SK-N-DZ (cell line): Measurements from ENCODE around the gene CELSR3.

ENCODE experiments used
- DNase-seq: peaks from one replicate; pipeline ENCODE4 v3.0.0-alpha.2; 2015; ENCODE audit warnings: low spot score

CELSR3 gene

GRCh38 chr3:48661501-48662144, 1.1 kb downstream of the CELSR3 start:
- no peak for DNase-seq

GRCh38 chr3:48660800-48661400, 1.8 kb downstream of the CELSR3 start:
- DNase-seq: no peak

GRCh38 chr3:48656841-48657281, 5.8 kb downstream of the CELSR3 start:
- no peak for DNase-seq

DNA sequence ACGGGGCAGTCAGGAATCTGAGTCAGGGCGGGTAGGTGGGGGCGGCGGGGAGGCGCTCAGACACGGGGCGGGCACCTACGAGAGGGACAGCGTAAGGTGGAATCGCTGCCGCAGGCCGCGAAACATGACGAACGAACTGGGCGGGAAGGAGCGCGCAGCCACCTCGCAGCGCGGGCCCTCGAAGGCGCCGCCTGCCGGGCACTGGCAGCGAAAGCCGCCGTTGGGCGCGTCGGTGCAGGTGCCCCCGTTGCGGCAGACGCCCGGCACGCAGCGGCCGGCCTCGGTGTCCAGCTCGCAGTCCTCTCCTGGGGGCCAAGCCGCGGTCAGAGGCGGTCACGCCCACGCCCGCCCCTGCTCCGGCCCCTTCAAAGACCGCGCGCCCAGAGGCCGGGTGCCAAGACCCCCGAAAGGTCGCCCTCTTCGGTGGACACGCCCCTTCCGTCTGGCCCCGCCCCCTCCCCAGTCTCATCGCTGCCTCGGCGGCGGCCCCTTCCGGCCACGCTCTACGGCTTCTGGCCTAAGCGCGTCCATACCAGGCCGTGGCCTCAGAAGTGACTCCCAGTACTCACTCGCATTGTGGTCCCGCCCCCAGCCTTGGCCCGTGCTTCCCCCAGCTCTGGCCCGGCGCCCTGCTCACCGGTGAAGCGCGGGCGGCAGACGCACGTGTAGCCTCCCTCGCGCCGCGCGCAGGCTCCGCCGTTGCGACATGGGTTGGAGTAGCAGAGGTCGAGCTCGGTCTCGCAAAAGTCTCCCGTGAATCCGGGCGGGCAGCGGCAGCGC, 6.4 kb downstream of the CELSR3 start:
- DNase-seq: no peak

DNA sequence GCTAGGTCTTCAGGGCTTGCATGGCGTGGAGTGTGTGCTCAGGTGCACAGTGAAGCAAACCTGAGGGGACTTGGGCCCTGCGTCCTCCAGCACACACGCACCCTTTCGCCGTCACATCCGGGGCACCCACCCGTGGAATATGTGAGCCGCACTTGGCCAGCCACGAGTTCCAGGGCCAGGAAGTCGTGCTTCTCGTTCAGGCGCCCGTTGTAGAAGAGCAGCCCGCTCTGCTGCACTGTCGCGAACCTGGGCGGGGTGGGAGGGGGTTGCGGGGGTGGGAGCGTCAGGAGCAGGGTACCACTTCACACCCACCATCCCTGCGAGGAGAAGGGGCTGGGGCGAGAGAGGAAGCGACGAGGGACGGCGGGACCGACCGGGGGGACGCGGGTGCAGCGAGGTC, 7.1 kb downstream of the CELSR3 start:
- no peak for DNase-seq

DNA sequence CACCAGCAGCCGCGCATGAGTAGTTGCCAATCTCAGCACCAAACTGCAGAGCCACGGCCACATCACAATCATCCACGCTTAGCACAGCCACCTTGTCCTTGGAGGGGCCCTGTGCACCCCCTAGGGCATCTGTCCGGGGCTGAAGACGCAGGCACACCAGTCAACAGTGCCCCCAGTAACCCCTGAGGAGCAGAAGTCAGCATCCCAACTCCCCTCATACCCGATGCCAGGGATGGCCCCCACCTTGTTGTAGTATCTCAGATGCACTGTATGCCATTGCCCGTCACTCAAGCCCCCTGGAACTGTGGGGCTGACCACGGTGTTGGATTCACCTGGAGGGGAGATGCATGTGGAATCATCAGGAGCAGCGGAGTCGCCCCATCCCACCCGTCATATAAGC, 7.6 kb downstream of the CELSR3 start:
- no peak for DNase-seq

- no peak for DNase-seq
These were observed 9.6 kb downstream of the CELSR3 start for GRCh38 chr3:48652923-48653715.

DNA sequence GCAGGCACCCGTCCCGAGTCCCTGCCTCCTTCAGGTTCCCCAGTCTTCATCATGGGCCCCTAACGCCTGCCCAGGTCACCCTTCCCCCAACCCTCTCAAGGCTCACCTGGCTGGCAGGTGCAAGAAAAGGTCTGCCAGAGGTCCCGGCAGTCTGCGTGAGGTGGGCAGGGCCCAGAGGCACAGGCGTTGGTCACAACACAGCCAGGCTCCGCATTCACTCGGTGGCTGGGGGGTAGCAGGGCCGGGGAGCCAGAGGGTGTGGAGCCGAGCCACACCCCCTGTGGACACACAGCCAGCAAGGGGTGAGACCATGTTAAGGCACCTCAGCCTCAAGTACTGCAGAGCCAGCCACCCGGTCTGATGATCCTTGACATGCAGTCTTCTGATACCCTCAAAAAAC, 10.9 kb downstream of the CELSR3 start:
- no peak for DNase-seq

DNA sequence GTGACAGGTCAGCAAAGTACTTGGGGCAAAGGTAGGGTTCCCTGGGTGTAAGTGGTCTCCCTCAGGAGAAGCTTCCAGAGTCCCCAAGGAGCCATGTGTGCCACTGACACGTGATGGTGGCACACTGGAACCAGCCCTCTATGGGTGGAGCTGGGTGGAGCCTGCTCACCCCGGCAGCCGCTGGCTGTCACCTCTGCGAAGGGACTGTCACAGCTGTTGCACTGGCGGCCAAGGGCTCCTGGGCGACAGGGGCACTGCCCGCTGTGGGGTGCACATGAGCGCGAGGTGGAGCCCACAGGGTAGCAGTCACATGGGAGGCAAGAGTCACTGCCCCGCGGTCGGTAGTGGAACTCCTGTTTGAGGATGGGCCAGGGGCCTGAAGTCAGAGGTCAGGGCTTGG, 12.0 kb downstream of the CELSR3 start:
- DNase-seq: no peak

DNA sequence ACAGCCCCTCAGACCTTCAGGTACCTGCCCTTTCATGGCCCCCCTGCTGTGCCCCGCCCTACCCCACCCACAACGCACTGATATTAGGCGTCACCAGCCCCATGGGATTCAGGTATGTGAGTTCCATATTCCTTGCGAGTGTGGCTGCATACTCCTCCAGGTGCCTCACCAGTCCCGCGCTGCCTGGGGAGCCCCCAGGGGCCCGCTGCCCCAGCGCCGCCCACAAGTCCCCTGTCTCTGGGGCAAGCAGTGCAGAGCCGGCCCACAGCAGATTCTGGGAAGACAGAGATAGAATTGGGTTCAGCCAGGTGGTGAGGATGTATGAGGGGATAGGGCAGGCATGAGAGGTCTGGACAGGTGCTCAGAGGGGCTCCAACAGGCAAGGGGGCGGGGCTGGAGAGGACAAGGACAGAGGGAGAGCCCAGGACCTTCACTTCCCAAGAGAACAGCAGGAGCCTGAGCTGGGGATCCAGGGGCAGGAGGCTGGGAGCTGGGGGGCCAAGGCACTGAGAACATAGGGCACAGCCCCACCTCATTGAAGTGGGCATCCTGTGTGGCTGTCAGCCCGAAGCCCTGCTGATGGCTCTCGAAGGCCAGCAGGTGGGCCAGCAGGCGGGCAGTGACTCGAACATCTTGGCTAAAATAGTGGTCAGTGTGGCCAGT, 14.4 kb downstream of the CELSR3 start:
- no peak for DNase-seq

DNA sequence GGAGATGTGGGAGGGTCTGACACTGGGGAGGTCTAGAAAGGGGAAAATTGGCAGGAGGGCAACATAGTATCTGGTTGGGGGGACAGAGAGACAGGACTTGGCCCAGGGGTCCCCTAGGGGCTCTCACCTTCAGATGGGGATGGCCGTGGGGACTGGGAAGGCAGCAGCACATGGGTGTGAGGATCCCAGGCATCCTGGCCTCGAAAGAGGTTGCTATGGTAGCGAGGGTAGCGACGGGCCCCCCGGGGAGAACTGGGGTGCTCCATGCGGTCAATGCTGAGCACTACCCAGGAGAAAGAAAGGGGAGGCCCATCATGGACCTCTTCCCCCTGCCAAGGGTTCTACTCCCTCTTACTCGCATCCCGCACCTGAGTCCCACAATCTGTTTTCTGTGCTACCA, 15.0 kb downstream of the CELSR3 start:
- DNase-seq: no peak

DNA sequence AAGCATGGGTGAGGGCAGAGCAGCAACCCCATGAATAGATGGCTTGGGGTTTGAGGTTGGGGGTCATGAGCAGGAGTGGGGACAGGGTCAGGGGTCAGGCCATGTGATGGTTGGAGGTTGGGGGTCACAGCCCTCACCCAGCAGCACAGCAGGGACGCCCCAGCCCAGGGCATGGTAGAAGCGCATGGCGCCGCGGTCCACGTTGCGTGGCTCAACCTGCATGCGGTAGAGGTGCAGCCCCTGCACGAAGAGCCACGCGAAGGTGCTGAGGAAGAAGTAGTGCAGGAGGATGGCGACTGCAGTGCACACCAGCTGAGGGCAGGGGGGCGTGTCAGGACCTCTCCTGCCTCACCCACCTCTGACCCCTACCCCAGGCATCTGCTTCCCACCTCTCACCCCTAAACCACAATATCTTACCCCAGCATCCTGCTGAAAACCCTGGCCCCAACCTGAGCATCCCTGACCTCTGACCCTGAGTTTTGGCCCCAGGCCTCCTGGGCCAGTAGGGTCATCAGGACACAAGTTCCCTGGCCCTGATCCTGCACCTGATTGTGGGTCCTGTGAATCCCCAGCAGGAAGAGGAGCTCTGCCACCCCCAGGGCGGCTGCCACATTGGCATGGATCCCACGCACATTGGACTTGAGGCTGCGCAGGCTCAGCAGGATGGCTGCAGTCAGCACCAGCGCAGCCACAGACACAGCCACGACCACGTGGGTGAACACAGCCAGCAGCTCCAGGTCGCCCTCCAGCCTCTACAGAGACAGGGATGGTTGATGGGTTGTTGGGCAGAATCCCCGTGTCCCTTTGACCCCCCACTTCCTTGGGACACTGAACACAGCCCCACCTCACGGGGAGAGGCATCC, 17.6 kb downstream of the CELSR3 start:
- no peak for DNase-seq

GRCh38 chr3:48642605-48643004, 20.1 kb downstream of the CELSR3 start:
- DNase-seq: no peak

GRCh38 chr3:48641396-48641795, 21.3 kb downstream of the CELSR3 start:
- DNase-seq: no peak

- no peak for DNase-seq
These were observed 22.6 kb downstream of the CELSR3 start for GRCh38 chr3:48639944-48640606.

- no peak for DNase-seq
These were observed 25.4 kb downstream of the CELSR3 start for GRCh38 chr3:48637305-48637704.

DNA sequence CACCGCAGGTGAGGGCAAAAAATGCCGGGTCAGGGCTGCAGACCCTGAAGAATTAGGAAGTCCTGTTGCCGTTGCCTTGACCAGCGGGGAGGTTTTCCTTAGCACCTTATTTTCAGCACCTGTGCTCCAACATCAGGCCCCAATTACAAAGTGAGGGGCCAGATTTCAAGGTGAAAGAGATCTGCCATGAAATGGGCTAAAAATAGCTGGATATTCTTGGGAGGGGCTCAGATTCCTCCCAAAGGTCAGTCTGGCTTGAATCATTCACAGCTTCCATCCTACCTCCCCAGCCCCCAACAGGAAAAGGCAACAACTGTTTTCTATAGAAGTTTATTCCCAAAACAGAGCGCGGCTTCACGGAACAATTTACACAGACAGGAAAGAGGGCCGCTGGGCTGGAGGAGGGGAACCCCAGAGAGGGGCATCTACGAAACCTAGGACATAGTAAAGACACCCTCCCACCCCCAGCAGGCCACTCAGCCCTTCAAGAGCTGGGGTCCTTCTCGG, 26.5 kb downstream of the CELSR3 start:
- no peak for DNase-seq

DNA sequence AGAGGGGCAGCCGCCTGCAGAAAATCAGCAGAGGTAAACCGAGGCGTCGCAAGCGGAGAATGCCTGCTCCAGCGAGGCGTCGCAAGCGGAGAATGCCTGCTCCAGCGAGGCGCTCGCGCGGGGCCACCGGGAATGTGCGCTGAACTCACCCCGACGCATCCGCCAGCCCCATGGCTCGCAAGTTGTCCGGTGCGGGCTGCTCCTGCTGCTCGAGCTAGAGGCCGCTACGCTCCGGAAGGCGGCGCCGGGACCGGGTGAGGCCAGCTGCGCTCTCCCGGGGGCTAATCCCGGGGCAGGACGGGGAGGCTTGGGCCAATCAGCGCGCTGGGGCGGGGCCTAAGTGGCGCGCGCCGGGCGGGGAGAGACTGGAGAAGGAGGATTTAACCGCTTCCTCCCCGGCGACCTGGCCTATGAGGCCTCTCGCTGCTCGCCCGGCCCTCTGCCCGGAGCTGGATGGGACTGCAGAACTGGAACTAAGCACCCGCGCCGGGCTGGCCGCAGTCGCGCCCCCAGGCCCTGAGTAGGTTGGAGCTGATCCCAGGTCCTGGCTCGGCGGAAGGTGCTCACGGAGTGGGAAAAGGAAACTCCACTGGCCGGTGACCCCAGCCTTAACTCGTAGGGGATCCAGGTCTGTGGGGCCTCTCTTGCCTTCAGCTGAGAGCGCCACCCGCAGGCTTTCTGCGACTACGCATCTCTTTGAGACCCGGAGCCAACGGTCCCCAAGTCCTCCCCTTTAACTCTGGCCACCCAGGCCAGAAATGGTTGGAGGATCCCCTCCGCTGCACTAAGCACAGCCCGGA, 27.3 kb downstream of the CELSR3 start, which contains the start of gene SLC26A6:
Gene SLC26A6, minus strand, starts transcription at position 240 of the 800 bp plus-strand sequence. Its CDS starts 68 bp downstream, at position 172.
- peak; percentile 95 for DNase-seq
